ENCODE measurements around the gene PRAC1. TPM values are rescaled to one million over a fixed set of nuclear protein-coding genes. Genes with fewer than 3 reads are reported as not detected.

Gene PRAC1
- total and polyA plus RNA-seq, 10 donors, result not detected

DNA sequence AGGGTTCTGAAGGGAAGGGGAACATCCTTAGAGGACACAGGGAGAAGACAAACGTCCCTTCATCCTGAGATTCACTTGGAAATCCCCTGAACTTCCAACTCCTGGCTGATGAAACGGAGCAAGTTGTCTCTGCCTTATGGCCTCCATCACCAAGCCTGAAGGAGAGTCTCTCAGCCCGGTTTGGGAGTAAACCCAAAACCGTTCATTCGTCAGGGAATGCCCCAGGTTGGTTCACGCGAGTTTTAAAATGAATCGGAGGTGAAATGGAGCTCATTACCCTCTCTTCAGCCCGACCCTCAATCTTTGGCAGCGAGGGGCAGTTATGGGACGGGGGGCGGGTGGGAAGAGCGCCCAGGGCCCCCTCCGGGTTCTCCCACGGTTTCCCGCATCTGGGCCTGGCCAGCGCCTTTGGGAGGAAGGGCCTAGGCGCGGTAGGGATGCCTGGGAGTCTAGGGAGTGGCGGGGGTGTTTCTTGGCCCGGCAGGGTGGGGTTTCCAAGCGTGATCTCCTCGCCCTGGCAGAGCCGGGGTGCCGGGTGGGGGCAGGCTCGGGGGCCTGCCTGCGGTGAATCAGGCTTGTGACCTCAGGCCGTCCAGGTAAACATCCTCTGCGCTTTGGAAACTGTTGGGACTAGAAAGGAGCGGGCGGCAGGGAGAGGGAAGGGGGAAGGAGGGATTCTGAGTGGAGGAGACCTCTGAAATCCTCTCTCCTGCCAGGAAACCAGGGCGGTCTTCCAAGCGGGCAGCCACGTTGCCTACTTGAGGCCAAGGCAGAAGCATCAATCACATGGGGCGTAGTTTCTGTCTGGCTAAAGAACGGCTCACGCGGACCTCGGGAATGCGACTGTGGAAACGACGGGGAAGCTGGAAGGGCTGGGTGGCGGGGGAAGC is 30.3 kb upstream of the PRAC1 start:
- Histone ChIP-seq H3K27ac (no peak overlapping the region), H3K27me3 (replicated peaks in 1 of 7) (peaks cover 11 to 100% (median 99%) of the 10 kb centered on the region in 7 donors), H3K36me3 (no peaks in the 10 kb centered on the region), H3K9me3 (no peaks in the 10 kb centered on the region), H3K4me1 (peaks cover 0 to 40% (median 23%) of the 10 kb centered on the region in 6 donors), H3K4me3 (no peak overlapping the region)
- TF ChIP-seq POLR2AphosphoS5 (IDR thresholded peaks at IDR 0.05) (no peak), POLR2A (IDR thresholded peaks at IDR 0.05) (no peak)
- TF ChIP-seq, protein P1, sequence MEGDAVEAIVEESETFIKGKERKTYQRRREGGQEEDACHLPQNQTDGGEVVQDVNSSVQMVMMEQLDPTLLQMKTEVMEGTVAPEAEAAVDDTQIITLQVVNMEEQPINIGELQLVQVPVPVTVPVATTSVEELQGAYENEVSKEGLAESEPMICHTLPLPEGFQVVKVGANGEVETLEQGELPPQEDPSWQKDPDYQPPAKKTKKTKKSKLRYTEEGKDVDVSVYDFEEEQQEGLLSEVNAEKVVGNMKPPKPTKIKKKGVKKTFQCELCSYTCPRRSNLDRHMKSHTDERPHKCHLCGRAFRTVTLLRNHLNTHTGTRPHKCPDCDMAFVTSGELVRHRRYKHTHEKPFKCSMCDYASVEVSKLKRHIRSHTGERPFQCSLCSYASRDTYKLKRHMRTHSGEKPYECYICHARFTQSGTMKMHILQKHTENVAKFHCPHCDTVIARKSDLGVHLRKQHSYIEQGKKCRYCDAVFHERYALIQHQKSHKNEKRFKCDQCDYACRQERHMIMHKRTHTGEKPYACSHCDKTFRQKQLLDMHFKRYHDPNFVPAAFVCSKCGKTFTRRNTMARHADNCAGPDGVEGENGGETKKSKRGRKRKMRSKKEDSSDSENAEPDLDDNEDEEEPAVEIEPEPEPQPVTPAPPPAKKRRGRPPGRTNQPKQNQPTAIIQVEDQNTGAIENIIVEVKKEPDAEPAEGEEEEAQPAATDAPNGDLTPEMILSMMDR (IDR thresholded peaks at IDR 0.05 in 8 of 11, conservative IDR thresholded peaks at IDR 0.05 in 3 of 11), result no peak
- DNase-seq, result no peak
- 8 to 14% (median 10%) methylated on average over 38 to 43 of the region's 43 CpGs for WGBS, 5 donors
- intact Hi-C loops (cut with DNase I; ENCODE audit: low total_unique reads), result no loop called here

DNA sequence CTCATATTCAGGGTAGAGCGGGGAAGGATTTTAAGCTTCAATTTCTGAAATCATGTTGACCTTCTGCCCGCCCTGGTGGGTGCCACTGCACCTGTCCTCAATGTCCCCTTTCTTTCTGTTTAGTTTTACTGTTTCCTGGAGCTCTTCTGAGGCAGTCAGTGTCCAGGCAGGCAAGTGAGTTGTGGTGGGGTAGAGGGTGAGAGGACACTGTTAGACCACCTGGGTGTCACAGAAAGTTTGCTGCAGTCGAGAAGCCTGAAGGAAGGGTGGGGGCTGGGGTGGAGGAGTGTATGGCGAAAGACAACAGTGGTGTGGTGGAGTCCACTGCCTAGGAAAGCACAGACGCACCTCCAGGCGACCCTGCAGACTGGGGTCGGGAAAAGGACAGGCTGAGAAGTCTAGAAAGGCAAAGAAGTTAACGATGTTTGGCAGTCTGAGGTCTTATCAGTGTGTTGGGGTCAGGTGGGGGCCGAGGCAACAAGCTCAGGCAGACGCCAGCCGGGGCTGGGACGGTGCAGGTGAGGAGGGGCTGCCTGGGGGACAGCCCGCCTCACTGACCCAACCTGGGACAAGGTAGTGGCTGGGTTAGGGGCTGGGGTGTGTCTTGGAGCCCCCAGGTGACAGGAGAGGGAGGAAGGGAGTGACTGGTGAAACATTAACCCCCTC is 29.5 kb upstream of the PRAC1 start:
- Histone ChIP-seq H3K4me3 (no peak overlapping the region), H3K4me1 (peaks cover 0 to 44% (median 26%) of the 10 kb centered on the region in 6 donors), H3K36me3 (no peaks in the 10 kb centered on the region), H3K27me3 (replicated peaks in 1 of 7) (peaks cover 14 to 100% (median 100%) of the 10 kb centered on the region in 7 donors), H3K27ac (no peak overlapping the region), H3K9me3 (no peaks in the 10 kb centered on the region)
- TF ChIP-seq POLR2A (IDR thresholded peaks at IDR 0.05), result no peak
- TF ChIP-seq, protein P1 (IDR thresholded peaks at IDR 0.05 in 8 of 11, conservative IDR thresholded peaks at IDR 0.05 in 3 of 11), result no peak
- DNase-seq, result no peak
- intact Hi-C loops (cut with DNase I; ENCODE audit: low total_unique reads), result no loop called here
- 7 to 12% (median 10%) methylated on average over 13 of the region's 13 CpGs for WGBS, 5 donors

DNA sequence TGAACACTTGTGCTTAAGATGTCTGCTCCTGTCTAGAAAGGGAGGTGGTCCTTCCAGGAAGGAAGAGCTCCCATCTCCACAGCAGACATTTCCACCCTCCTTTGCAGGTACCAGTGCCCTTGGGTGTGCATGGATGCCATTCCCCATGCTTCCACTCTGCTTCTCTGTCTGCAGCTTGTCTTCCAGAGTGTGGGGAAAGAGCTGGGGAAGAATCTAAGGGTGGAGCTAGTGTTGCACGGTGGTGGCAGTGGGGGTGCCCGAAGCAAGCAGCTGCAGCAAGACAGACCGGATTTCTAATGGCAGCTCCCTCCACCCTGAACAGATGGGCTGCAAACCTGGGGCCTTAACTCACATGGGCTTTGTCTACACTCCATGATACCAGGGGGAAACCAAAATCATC is 28.9 kb upstream of the PRAC1 start:
- intact Hi-C loops (cut with DNase I; ENCODE audit: low total_unique reads), result no loop called here
- Histone ChIP-seq H3K4me1 (peaks cover 0 to 48% (median 28%) of the 10 kb centered on the region in 6 donors), H3K9me3 (no peaks in the 10 kb centered on the region), H3K27me3 (replicated peaks in 1 of 7) (peaks cover 14 to 100% (median 98%) of the 10 kb centered on the region in 7 donors), H3K4me3 (no peak overlapping the region), H3K36me3 (no peaks in the 10 kb centered on the region), H3K27ac (no peak overlapping the region)
- 0 to 5% (median 3%) methylated on average over 3 of the region's 3 CpGs for WGBS, 5 donors
- DNase-seq, result no peak
- TF ChIP-seq POLR2A (IDR thresholded peaks at IDR 0.05) (no peak), POLR2AphosphoS5 (IDR thresholded peaks at IDR 0.05) (no peak)
- TF ChIP-seq, protein P1 (IDR thresholded peaks at IDR 0.05 in 8 of 11, conservative IDR thresholded peaks at IDR 0.05 in 3 of 11), result no peak

Measured in spleen (tissue), 11 donors.